PC-3 (cell line): ENCODE results near the gene RORB. TPM values are rescaled to one million over a fixed set of nuclear protein-coding genes. Genes with fewer than 3 reads are reported as not detected.

ENCODE experiments used
- ATAC-seq: fragments of 200-7000 bp; cut with Tn5 transposase; 2 replicates; pipeline ENCODE4 v1.9.1; 2020; ENCODE audit warnings: mild to moderate bottlenecking, moderate library complexity
- BruUV-seq: library from RNA; stranded (reverse); fragments of 400-500 nt; replicated peaks from 2 replicates; lab custom pipeline; 2021; lab: Mats Ljungman, UMichigan
- CTCF ChIA-PET: fragments of 300-600 bp; sonication (Branson Sonifier 250); formaldehyde crosslinking; loops from one replicate; lab custom pipeline; 2022; ENCODE audit warnings: antibody characterized with exemption; lab: Charles Lee
- POLR2A ChIA-PET: fragments of 300-600 bp; sonication (Branson Sonifier 250); formaldehyde crosslinking; loops from one replicate; lab custom pipeline; 2022; ENCODE audit warnings: antibody characterized with exemption; ENCODE audit not compliant: unreplicated experiment; lab: Charles Lee
- DNase-seq: peaks from one replicate; pipeline ENCODE4 v3.0.0-alpha.2; 2015
- H2AFZ ChIP-seq: fragments of 300-600 bp; sonication (generic); 2 replicates; pipeline ENCODE4 v1.6.0; 2016; ENCODE audit warnings: antibody characterized with exemption, low read length
- H3F3A ChIP-seq: fragments of 300-600 bp; sonication (generic); one replicate; pipeline ENCODE4 v1.6.0; 2017; ENCODE audit warnings: antibody characterized with exemption, low read length, control low read depth, mild to moderate bottlenecking; ENCODE audit not compliant: unreplicated experiment
- H3K27ac ChIP-seq: fragments of 300-600 bp; sonication (generic); 2 replicates; pipeline ENCODE4 v1.5.1; 2016; ENCODE audit warnings: mild to moderate bottlenecking, low read length
- H3K27me3 ChIP-seq: fragments of 300-600 bp; sonication (generic); 2 replicates; pipeline ENCODE4 v1.6.1; 2016; ENCODE audit warnings: low read length, mixed read lengths
- H3K36me3 ChIP-seq: fragments of 300-600 bp; sonication (generic); 2 replicates; pipeline ENCODE4 v1.6.1; 2016; ENCODE audit warnings: low read depth, mixed run types, low read length, mixed read lengths
- H3K4me1 ChIP-seq: fragments of 300-600 bp; sonication (generic); 2 replicates; pipeline ENCODE4 v1.5.1; 2016; ENCODE audit warnings: low read length; ENCODE audit not compliant: insufficient read depth
- H3K4me2 ChIP-seq: fragments of 300-600 bp; sonication (generic); 2 replicates; pipeline ENCODE4 v1.6.0; 2016; ENCODE audit warnings: low read length
- H3K4me3 ChIP-seq: fragments of 300-600 bp; sonication (generic); 2 replicates; pipeline ENCODE4 v1.5.1; 2016; ENCODE audit warnings: mild to moderate bottlenecking, low read length, mixed read lengths
- H3K79me2 ChIP-seq: fragments of 300-600 bp; sonication (generic); 2 replicates; pipeline ENCODE4 v1.6.1; 2017; ENCODE audit warnings: low read length, mixed read lengths
- H3K9ac ChIP-seq: fragments of 300-600 bp; sonication (generic); 2 replicates; pipeline ENCODE4 v1.6.0; 2016; ENCODE audit warnings: mild to moderate bottlenecking, low read length
- H3K9me2 ChIP-seq: fragments of 300-600 bp; sonication (generic); replicated peaks from 2 replicates; pipeline ENCODE4 v1.6.1; 2016; ENCODE audit warnings: mixed run types, low read length, mixed read lengths
- H3K9me3 ChIP-seq: fragments of 300-600 bp; sonication (generic); 2 replicates; pipeline ENCODE4 v1.6.1; 2016; ENCODE audit warnings: low read length, mixed read lengths
- H4K20me1 ChIP-seq: fragments of 300-600 bp; sonication (generic); 2 replicates; pipeline ENCODE4 v1.6.1; 2016; ENCODE audit warnings: low read length, mixed read lengths
- CTCF ChIP-seq: fragments of 300-600 bp; sonication (generic); conservative IDR thresholded peaks from 2 replicates; pipeline ENCODE4 v1.5.1; 2017; ENCODE audit warnings: antibody characterized with exemption, low read depth, mild to moderate bottlenecking, low read length
- EZH2 ChIP-seq: fragments of 300-600 bp; sonication (generic); IDR thresholded peaks from one replicate; pipeline ENCODE4 v1.6.1; 2017; ENCODE audit warnings: antibody characterized with exemption, mild to moderate bottlenecking, low read length; ENCODE audit not compliant: unreplicated experiment
- EZH2phosphoT487 ChIP-seq: fragments of 300-600 bp; sonication (generic); IDR thresholded peaks from 2 replicates; pipeline ENCODE4 v1.6.1; 2018; ENCODE audit warnings: mild to moderate bottlenecking, antibody characterized with exemption, low read length, borderline replicate concordance
- intact Hi-C: fragments of 100-400 bp; cut with micrococcal nuclease; formaldehyde crosslinking; loops from 2 replicates; pipeline ENCODE4 v1.9.0; 2023
- total RNA-seq: library from RNA; depleted of rRNA; stranded (reverse); fragments of >200 nt; gene quantifications from 2 replicates; pipeline ENCODE4 v1.2.3, GENCODE V29; 2014

The RORB gene
- total RNA-seq, 1 experiment from 2014 or later = not detected

GRCh38 chr9:74517188-74517587 lies 20.1 kb downstream of the RORB start:
- no peaks in the 10 kb centered on the region for H3K9me3 ChIP-seq
- no peak overlapping the region for H3K4me2 ChIP-seq
- H3K4me3 ChIP-seq = no peak overlapping the region
- H3K4me1 ChIP-seq = no peaks in the 10 kb centered on the region
- H3K79me2 ChIP-seq = no peaks in the 10 kb centered on the region
- no peaks in the 10 kb centered on the region for H3F3A ChIP-seq
- H3K27ac ChIP-seq = no peak overlapping the region
- BruUV-seq = no TSS peak
- no peak overlapping the region for H3K9ac ChIP-seq
- H4K20me1 ChIP-seq = no peaks in the 10 kb centered on the region
- no peaks in the 10 kb centered on the region for H3K36me3 ChIP-seq
- ATAC-seq (no peak), DNase-seq (no peak)
- no peak for TF ChIP-seq EZH2
- TF ChIP-seq EZH2phosphoT487 = no peak
- TF ChIP-seq CTCF = no peak
- CTCF ChIA-PET = no interaction called here
- POLR2A ChIA-PET = no interaction called here
- H3K27me3 ChIP-seq = no peaks in the 10 kb centered on the region
- no peak overlapping the region for H2AFZ ChIP-seq
- no peaks in the 10 kb centered on the region for H3K9me2 ChIP-seq
- intact Hi-C loops = no loop called here

- BruUV-seq = no TSS peak
- H2AFZ ChIP-seq = no peak overlapping the region
- no peaks in the 10 kb centered on the region for H3F3A ChIP-seq
- no peak overlapping the region for H3K4me3 ChIP-seq
- no peaks in the 10 kb centered on the region for H3K9me3 ChIP-seq
- ChIA-PET CTCF (no interaction called here), POLR2A (no interaction called here)
- no peaks in the 10 kb centered on the region for H3K27me3 ChIP-seq
- H3K9me2 ChIP-seq = no peaks in the 10 kb centered on the region
- no peak overlapping the region for H3K4me2 ChIP-seq
- TF ChIP-seq EZH2 = no peak
- no peak for TF ChIP-seq CTCF
- no peak for TF ChIP-seq EZH2phosphoT487
- no peaks in the 10 kb centered on the region for H4K20me1 ChIP-seq
- no peak overlapping the region for H3K9ac ChIP-seq
- intact Hi-C loops = no loop called here
- H3K79me2 ChIP-seq = no peaks in the 10 kb centered on the region
- ATAC-seq = no peak
- H3K36me3 ChIP-seq = no peaks in the 10 kb centered on the region
- DNase-seq = no peak
- no peak overlapping the region for H3K27ac ChIP-seq
- no peaks in the 10 kb centered on the region for H3K4me1 ChIP-seq
These were observed 22.3 kb downstream of the RORB start for GRCh38 chr9:74519419-74519818.

GRCh38 chr9:74521009-74521408 lies 23.9 kb downstream of the RORB start:
- Histone ChIP-seq H3K36me3 (no peaks in the 10 kb centered on the region), H3F3A (no peaks in the 10 kb centered on the region), H3K27ac (no peak overlapping the region), H3K9me3 (no peaks in the 10 kb centered on the region), H3K27me3 (no peaks in the 10 kb centered on the region), H3K4me1 (no peaks in the 10 kb centered on the region), H3K4me2 (no peak overlapping the region), H4K20me1 (no peaks in the 10 kb centered on the region), H3K9me2 (no peaks in the 10 kb centered on the region), H3K79me2 (no peaks in the 10 kb centered on the region), H3K9ac (no peak overlapping the region), H2AFZ (no peak overlapping the region), H3K4me3 (no peak overlapping the region)
- POLR2A ChIA-PET = no interaction called here
- intact Hi-C loops = no loop called here
- BruUV-seq = no TSS peak
- DNase-seq (no peak), ATAC-seq (no peak)
- no peak for TF ChIP-seq EZH2
- TF ChIP-seq EZH2phosphoT487 = no peak
- no peak for TF ChIP-seq CTCF
- CTCF ChIA-PET = no interaction called here
